GM19025 (cell line): ENCODE results near the gene CLEC4D.
"Not testable (repeated sequence)": the region's sequence is repeated elsewhere in the genome, so short reads cannot be mapped to it uniquely, and the experiment has no call there.

Experiments used
- ATAC-seq: cut with Tn5 transposase; IDR thresholded peaks from one replicate; pipeline ENCODE4 v1.9.1; 2021; ENCODE audit warnings: mild to moderate bottlenecking, low read depth, moderate library complexity; ENCODE audit not compliant: unreplicated experiment

Gene CLEC4D

DNA sequence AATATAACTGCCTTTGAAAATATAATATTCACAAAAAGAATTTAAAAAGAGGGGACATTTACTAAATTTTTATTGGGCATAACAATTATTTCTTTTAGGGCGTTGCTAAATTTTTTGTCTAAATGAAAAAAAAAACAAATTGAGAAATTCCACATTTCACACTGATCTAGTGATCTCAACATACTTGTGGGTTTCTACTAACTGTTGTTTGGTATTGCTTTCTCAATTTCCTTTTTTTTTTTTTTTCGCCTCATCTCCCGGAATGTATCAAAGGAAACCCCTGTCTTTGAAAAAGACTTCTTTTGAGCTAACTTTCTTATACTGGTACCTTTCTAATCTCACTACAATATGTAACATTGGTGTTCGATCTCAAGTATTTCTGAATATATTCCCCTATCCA is at the start of gene CLEC4D:
TSS of gene CLEC4D (plus strand) at position 248 of the 400 bp plus-strand sequence. CDS start 230 bp downstream, outside the sequence.
- no peak for ATAC-seq

DNA sequence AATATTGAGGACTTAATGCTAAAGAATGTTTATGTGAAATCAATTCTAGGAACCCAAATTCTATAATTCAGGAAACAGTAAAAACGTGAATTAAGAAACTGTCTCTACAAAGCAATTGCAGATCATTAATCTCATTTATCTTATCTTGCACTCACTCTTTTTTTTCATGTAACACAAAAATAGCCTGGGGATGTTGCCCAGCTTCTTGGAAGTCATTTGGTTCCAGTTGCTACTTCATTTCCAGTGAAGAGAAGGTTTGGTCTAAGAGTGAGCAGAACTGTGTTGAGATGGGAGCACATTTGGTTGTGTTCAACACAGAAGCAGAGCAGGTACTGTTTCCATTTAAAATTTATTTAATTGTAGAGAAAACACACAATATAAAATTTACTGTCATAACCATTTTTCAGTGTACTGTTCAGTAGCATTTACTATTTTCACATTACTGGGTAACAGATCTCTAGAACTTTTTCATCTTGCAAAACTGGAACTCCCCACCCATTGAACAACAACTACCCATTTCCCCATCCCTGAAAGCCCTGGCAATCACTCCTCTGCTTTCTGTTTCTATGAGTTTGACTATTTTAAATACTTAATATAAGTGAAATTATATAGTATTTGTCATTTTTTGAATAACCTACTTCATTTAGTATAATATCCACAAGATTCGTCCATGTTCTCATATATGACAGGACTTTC is 47.9 kb upstream of the CLEC4D start:
- no peak for ATAC-seq

DNA sequence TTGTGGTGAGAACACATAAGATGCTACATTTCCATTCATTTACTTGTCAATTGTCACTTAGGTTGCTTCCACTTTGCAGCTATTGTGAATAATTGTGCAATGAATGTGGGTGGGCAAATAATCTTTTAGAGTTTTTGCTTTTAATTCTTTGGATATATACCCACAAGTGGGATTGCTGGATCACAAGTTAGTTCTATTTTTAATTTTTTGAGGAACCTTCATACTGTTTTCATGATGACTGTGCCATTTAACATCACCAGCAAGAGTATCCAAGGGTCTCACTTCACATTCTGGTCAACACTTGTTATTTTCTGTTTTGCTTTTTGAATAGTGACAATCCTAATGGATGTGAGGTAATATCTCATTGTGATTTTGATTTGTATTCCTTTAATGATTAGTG is 47.1 kb upstream of the CLEC4D start:
- no peak for ATAC-seq

DNA sequence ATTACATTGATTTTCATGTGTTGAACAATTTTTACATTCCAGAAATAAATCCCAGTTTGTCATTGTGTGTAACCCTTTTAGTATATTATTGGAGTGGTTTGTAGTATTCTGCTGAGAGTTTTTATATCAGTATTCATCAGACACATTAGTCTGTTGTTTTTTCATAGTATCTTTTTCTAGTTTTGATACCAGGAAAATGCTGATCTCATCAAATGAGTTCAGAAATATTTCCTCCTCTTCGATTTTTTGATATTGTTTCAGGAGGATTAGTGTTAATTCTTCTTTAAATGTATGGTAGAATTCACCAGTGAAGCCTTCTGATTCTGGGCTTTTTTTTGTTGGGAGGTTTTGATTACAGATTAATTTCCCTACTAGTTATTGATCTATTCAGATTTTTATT is 42.2 kb upstream of the CLEC4D start:
- ATAC-seq = no peak

DNA sequence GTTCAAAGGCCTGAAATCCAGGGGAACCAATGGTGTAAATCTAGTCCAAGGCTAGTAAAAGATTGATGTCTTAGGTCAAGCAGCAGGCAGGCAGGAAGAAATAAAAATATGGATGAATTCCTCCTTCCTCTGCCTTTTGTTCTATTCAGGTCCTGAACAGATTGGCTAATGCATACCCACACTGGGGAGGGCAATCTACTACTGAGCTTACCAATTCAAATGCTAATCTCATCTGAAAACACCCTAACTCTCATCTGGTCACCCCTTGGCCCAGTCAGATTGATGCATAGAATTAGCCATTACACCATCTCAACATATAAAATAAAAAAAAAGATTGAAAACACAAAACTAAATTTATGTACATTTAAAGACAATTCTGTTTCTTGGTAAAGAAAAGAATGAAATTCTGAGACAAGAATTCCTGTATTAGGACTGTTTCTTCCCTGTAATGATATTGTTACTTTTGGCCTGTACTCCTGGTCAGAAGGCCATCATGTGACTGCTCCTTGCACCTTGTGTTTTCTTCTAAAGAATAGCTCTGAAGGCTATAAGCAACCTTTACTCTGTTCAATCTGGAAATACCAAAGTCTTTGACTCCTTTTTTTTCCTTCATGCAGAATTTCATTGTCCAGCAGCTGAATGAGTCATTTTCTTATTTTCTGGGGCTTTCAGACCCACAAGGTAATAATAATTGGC is 37.6 kb upstream of the CLEC4D start:
- no peak for ATAC-seq

DNA sequence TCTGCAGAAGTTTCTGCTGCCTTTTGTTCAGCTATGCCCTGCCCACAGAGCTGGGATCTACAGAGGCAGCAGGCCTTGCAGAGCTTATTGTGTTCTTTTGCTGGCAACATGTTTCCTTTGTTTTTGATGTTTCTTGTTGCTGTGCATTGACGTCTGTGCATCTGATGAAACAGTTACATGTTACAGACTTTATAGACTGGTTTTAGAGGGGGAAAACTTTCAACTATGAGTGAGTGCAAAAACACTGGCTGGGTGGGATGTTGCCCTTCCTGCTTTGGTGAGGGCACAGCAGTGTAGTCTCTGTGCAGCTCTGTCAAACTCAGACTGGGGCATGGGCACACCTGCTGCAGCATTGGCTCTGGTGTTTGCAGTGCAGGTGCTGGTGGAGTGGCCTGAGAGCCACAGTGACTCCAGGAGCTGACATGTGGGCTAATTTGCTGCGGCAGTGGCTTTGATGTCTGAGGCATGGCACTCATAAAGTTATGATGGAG is 30.7 kb upstream of the CLEC4D start:
- no peak for ATAC-seq

DNA sequence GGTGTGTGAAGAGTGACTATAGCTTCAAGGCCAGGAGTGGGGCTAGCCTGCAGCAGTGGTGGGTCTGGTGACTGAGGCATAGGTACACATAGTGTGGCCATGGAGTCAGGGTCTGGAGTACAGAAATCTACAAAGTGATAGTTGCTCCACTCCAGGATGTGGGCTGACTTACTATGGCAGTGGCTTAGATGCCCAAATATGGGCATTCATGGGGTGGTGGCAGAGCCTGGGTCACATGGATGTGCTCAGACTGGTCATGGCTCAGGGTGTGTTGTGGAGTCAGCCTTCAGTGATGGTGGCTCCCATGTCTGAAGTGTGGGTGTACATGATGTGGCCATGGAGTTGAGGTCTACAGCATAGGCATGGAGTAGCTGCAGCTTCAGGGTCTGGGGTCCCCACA is 30.2 kb upstream of the CLEC4D start:
- no peak for ATAC-seq

DNA sequence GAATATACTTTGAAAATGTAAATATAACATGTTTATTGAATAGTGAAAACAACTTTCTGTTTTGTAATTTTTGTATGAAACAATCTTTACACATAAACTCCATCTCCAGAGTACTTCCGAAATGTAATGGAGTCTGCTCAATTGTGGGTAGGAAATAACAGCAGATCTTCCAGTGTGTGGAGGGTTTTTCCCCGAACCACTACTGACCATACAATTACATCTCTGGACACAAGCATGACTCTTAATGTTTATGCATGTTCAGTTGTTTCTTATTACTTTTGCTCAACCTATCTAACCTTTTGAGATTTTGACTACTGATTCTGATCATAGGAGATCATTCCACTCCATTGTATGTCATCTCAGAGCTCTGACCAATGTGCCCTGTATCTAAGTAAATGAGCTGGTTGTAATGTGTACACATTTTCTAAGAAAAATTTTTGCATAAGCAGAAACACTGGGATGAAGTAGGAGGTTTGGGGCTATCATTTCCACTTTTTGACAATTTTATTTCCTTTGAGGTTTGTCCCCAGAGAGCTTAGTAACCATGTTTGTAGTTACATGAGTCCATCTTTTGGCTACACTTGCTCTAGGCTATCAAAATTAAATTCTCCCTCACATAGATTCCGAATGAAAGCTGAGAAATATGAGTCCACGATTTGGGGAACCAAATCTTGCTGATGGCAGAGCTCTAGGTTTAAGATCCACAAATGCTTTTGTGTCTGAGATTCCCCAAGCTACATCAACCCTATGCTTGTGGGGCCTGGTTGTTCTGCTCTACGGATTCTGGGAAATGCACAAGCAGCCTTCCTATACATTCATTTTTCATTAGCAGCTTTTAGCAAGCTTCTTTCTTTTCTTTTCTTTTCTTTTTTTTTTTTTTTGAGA is 21.4 kb upstream of the CLEC4D start:
- no peak for ATAC-seq

DNA sequence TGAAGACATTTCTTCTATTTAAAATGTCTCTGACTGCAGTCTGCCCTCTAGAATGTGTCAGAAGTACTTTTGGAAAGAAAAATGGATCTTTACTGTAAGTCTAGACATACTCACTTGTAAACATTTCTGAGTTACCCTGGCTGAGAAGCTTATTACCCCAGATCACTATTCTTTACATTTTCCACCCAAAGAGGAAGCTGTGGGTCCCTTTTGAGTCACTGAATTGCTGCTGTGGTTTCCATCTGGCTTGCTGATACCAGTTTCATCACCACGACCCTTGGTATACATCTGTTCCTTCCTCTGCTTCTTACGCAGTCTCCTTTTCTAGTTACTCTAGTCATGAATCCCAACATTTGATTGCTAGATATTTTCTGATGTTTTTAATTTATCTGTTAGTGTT is 20.2 kb upstream of the CLEC4D start:
- ATAC-seq = peak; percentile 78

DNA sequence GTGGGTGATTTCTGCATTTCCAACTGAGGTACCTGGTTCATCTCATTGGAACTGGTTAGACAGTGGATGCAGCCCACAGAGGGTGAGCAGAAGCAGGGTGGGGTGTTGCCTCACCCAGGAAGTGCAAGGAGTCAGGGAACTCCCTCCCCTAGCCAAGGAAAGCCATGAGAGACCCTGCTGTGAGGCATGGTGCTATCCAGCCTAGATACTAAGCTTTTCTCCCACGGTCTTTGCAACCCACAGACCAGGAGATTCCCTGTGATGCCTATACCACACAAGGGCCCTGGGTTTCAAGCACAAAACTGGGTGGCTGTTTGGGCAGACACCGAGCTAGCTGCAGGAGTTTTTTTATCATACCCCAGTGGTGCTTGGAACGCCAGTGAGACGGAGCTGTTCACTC is 17.6 kb upstream of the CLEC4D start:
- not testable (repeated sequence) for ATAC-seq

DNA sequence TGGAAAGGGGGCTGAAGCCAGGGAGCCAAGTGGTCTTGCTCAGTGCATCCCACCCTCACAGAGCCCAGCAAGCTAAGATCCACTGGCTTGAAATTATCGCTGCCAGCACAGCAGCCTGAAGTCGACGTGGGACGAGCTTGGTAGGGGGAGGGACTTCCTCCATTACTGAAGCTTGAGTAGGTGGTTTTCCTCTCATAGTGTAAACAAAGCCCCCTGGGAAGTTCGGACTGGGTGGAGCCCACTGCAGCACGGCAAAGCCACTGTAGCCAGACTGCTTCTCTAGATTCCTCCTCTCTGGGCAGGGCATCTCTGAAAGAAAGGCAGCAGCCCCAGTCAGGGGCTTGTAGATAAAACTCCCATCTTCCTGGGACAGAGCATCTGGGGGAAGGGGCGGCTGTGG is 17.2 kb upstream of the CLEC4D start:
- ATAC-seq = not testable (repeated sequence)

DNA sequence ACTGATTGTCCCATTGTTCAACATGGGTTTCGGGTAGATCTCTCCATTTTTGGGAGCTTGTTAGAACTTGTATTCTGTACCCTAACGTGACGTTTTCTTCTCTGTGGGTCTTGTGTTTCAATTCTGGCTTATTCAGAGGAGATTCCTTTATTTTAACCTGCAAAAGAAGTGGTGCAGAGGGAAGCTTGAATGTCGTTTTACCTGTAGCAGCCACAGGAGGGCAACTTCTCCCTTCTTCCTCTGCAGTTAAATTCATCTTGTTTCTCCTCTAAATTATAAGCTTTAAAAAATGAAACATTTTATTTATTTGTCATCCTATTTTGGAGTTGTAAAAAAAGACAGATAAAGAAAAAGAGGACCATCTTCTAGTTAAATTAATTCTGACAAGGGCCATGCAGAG is 13.7 kb upstream of the CLEC4D start:
- ATAC-seq = no peak

DNA sequence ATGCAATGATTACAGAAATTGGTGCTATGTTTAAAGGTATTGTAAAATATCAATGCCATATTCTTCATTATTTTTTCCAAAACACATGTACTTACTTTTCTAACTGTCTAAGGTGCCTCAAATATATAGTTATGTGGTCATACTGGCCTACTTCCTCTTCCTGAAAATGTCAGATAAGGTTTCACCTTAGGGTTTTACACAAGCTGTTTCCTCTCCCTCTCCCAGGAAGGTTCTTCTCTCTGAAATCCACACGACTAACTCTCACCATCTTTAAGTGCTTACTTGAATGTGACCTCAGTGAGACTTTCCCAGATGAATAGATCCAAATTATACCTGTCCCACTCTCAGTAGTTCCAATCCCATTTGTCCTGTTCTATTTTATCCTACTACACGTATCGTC is 11.6 kb upstream of the CLEC4D start:
- no peak for ATAC-seq

DNA sequence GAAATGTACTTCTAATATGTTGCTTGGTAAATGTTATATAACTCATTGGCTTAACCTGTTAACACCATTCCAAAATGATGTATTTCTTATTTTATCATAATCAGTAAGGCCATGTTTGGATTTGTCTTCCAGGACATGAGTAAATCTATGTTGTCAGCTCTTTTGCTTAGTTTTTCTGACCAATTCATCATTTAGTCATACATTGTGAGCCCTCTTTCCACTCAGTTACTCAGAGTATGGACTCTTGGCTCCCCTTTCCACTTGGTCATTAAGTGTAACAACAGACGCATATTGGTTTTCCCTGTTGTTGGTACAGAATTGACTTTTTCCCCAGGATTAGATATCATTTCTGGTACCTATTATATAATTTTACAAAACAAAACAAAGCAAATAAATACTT is 9.0 kb upstream of the CLEC4D start:
- no peak for ATAC-seq

DNA sequence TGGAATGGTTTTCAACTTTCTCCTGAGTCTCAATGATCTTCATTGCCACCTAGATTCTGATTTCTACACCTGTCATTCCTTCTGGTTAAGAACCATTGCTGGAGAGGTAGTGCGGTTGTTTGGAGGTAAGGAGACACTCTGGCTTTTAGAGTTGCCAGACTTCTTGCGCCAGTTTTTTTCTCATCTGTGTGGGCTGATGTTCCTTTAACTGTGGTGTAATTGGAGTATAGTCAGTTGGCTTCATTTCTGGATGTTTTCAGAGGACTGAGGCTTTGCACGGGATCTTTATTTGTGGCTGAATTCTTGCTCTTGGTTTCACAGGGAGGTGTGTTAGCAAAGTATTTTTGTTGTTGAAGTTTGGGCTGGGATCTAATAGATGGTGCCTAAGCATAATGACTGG is 5.7 kb upstream of the CLEC4D start:
- no peak for ATAC-seq

DNA sequence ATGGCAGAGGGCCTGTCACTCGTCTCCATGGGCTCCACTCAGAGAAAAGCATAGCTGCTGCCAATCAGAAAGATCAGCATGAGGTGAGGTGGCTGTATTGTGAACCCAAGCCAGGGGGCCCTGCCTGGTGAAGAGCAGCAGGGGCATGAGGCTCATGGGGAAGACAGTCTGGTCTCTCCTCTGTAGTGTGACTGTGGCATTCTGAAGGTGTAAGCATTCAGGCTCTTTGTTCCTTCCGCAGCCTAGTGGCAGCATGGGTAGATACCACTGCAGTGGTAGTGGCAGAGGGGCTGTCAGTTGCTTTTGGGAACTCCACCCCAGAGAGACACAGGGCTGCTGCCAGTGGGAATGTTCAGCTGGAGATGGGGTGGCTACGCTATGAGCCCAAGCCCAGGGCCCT is 5.1 kb upstream of the CLEC4D start:
- no peak for ATAC-seq

DNA sequence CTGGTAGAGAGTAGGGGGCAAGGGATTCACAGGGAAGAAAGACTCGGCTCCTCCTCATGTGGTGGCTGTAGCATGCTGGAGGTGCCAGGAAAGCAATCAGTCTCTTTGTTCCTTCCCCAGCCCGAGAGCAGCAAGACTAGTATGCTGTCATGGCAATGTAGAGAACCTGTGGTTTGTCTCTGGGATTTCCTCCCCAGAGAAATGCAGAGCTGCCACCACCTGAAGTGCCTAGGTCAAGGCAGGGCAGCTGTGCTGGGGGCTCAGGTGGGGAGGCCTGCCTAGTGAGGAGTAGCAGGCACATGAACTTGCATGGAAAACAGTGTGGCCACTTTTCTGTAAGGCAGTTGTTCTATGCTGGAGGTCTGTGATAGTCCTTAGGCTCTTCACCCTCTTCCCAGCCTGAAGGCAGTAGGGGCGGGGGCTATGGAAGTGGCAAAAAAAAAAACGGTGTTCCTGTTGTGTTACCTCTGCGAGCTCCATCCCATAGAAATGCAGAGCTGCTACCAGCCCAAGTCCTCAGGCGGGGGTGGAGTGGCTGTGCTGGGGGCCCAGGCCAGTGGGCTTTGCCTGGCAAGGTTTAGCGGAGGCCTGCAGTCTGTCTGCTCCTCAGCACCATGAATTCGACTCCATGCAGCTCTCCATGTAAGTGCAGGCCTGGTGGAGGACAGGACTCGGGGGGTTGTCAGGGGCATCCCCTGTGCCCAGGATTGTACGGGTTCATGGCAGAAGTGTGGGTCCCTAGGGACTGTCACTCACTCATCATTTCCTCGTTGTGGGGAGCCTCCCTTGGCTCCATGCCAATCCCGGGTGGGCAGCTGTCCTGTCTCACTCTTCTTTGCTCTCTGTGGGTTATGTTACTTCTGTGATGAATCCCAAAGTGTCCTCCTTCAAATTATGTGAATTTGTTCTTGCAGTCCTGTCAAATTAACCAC is 4.1 kb upstream of the CLEC4D start:
- ATAC-seq = no peak

DNA sequence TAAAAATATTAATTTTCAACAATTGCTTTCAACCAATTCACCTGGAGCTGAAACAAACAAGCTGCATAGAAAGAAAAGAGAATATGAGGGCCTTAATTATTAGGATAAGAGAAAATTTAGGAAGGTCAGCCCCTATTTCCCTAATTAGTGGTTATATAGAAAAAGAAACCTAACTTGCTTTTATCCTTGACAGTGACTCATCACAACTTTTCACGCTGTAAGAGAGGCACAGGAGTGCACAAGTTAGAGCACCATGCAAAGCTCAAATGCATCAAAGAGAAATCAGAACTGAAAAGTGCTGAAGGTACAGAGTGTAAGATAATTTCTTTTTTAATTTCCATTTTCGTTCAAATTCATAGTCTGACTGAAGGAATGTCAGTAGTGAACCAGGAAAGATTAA is 4.7 kb downstream of the CLEC4D start:
- ATAC-seq = no peak

DNA sequence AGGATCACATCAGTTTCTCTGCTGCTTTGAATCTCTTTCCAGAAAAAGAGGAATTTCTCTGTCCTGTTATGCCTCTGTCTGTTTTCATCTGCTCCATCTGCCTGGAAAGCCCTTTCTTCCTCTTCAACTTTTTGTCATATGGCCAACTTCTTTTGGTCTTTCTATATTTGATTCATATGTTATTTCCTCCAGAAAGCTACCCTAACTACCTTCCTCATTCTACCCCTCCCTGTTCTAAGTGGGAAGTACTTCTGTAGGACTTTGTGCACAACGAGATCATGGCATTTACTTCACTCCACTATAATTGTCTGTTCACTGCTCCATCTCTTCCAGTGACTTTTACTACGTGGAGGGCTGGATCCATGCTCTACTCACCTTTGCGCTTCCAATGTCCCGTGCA is 5.9 kb downstream of the CLEC4D start:
- ATAC-seq = no peak
